ENCODE data around the gene ABHD16B.

ABHD16B gene

GRCh38 chr20:63892402-63892801 is 31.1 kb downstream of the ABHD16B start:
- DNase-seq (ENCODE audit: low read depth) = no peak
- TF ChIP-seq, protein P1, sequence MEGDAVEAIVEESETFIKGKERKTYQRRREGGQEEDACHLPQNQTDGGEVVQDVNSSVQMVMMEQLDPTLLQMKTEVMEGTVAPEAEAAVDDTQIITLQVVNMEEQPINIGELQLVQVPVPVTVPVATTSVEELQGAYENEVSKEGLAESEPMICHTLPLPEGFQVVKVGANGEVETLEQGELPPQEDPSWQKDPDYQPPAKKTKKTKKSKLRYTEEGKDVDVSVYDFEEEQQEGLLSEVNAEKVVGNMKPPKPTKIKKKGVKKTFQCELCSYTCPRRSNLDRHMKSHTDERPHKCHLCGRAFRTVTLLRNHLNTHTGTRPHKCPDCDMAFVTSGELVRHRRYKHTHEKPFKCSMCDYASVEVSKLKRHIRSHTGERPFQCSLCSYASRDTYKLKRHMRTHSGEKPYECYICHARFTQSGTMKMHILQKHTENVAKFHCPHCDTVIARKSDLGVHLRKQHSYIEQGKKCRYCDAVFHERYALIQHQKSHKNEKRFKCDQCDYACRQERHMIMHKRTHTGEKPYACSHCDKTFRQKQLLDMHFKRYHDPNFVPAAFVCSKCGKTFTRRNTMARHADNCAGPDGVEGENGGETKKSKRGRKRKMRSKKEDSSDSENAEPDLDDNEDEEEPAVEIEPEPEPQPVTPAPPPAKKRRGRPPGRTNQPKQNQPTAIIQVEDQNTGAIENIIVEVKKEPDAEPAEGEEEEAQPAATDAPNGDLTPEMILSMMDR (IDR thresholded peaks at IDR 0.05; ENCODE audit: low read depth, low read length, missing control alignments) = no peak
- no peak overlapping the region for H3K4me3 ChIP-seq (ENCODE audit: low read depth, low read length)

GRCh38 chr20:63893999-63894357 is 32.7 kb downstream of the ABHD16B start:
- TF ChIP-seq, protein P1 (IDR thresholded peaks at IDR 0.05; ENCODE audit: low read depth, low read length, missing control alignments) = no peak
- H3K4me3 ChIP-seq (ENCODE audit: low read depth, low read length) = no peak overlapping the region
- DNase-seq (ENCODE audit: low read depth) = no peak

DNA sequence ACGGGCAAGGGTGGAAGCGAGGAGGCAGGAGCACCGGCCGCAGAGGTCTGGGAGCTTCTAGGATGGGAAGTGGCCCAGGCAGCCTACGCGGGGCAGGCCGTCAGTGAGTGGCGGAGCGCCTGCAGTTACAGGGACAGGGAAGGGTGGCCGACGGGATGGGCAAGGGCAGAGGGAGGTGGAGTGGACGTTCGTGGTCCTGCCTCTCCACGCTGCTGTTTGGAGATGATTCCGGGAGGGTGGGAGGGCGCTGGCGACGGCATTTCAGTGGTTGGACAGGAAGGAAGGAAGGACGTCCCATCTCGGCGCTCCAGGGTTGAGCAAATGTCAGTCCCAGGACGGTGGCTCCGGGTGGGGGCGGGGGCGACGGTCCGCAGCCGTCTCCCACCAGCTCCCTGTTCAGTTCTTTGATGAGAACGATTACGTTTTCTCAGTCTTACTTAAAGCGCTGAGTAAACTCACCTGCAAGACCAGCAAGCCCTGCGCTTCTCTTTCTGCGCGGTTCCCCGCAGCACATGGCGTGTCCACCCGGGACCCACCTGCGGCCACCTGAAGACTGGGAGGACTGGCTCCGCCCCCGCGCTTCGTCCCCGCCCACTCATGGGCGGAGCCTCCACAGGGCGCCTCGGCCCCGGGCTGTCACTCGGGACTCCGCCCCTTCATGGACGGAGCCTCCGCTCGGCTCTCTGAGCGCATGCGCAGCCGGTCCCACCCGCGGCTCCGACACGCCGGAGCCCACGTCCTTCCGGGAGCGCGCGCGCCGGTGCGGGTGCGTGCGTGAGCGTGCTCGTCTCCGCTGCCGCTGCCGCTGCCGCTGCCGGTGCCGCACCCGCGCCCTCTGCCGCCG is 33.3 kb downstream of the ABHD16B start, which contains the start of gene DNAJC5:
Gene DNAJC5, plus strand, starts transcription at position 769 of the 844 bp plus-strand sequence. CDS start 33,220 bp downstream, outside the sequence.
- TF ChIP-seq, protein P1 (IDR thresholded peaks at IDR 0.05; ENCODE audit: low read depth, low read length, missing control alignments) = no peak

DNA sequence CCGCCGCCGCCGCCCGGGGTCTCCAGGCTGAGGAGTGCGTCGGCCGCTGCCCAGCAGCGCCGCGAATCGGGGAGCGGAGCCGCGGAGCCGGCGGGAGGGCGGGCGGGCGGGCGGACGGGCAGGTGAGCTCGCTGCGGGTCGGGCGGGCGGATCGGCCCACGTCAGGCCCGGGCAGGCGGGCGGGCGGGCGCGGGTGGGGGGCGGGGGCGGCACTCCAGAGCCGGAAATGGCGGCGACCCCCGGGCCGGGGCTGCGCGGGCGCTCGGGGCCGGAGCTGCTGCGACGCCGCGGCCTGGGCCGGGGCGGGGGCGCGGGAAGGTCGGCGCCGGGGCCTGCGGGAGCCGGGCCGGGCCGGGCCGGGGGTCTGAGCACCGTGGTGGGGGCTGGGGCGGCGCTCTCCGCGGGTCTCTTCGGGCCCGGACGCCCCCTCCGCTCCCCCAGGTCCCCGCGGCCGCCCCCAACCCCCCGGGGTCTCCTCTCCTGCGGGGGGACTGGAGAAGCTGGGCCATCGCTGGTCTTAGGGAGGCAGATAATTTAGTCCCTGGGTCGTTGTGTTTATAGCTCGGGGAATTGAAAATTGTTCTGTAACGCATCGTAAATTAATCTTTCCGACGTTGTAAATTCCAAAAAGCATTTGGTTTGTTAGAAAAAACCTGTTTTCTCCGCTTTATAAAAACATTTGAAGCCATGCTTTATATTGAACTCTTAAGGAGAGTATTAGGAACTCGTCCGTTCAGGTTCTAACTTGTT is 34.1 kb downstream of the ABHD16B start:
- TF ChIP-seq, protein P1 (IDR thresholded peaks at IDR 0.05; ENCODE audit: low read depth, low read length, missing control alignments) = no peak
- DNase-seq (ENCODE audit: low read depth) = no peak
- peak overlapping the region; percentile 68 for H3K4me3 ChIP-seq (ENCODE audit: low read depth, low read length)

More for the DNA sequence above, 33.3 kb downstream of the ABHD16B start, which contains the start of gene DNAJC5:
- peak; percentile 66 for DNase-seq (ENCODE audit: low read depth)
- H3K4me3 ChIP-seq (ENCODE audit: low read depth, low read length) = peak within 1 kb of the TSS; percentile 68

DNA sequence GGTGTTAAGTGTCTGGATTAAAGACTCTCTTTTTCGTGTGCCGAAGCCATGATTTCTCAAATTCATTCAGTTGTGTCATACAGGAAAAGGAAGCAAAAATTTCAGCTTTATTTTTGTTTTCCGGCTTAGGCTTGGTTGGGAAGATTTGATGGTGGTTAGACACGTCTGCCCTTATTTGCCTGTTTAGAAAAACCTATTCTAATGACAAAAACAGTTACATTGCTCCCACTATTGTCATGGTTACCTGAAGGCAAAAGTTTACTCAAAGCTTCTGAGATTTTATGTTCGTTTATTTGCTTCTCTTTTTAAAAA is 34.6 kb downstream of the ABHD16B start:
- peak overlapping the region; percentile 68 for H3K4me3 ChIP-seq (ENCODE audit: low read depth, low read length)
- DNase-seq (ENCODE audit: low read depth) = no peak

GRCh38 chr20:63896264-63897105 is 35.2 kb downstream of the ABHD16B start:
- peak; percentile 56 for DNase-seq (ENCODE audit: low read depth)
- TF ChIP-seq, protein P1 (IDR thresholded peaks at IDR 0.05; ENCODE audit: low read depth, low read length, missing control alignments) = no peak
- peak overlapping the region; percentile 68 for H3K4me3 ChIP-seq (ENCODE audit: low read depth, low read length)

More for the DNA sequence above, 34.6 kb downstream of the ABHD16B start:
- TF ChIP-seq, protein P1 (IDR thresholded peaks at IDR 0.05; ENCODE audit: low read depth, low read length, missing control alignments) = no peak
